Effector CD4-positive, alpha-beta T cell (primary cell): ENCODE measurements around the gene TNFRSF6B.

ENCODE experiments used
- DNase-seq: peaks from one replicate; pipeline ENCODE4 v3.0.0-alpha.2; 2020

Gene TNFRSF6B

GRCh38 chr20:63686492-63687321, 9.7 kb upstream of the TNFRSF6B start:
- DNase-seq, result no peak

GRCh38 chr20:63687419-63688178, 8.9 kb upstream of the TNFRSF6B start:
- no peak for DNase-seq

- no peak for DNase-seq
Measured at GRCh38 chr20:63688228-63689045, 8.0 kb upstream of the TNFRSF6B start.

GRCh38 chr20:63689046-63690002, 7.1 kb upstream of the TNFRSF6B start:
- DNase-seq, result no peak

GRCh38 chr20:63690003-63690897, 6.2 kb upstream of the TNFRSF6B start:
- DNase-seq, result no peak

GRCh38 chr20:63690898-63691710, 5.3 kb upstream of the TNFRSF6B start:
- DNase-seq, result no peak

- no peak for DNase-seq
Measured at GRCh38 chr20:63691711-63692435, 4.6 kb upstream of the TNFRSF6B start.

- DNase-seq, result no peak
Measured at GRCh38 chr20:63692436-63693082, 3.9 kb upstream of the TNFRSF6B start.

GRCh38 chr20:63693083-63693732, 3.2 kb upstream of the TNFRSF6B start:
- DNase-seq, result no peak

- DNase-seq, result no peak
Measured at GRCh38 chr20:63693733-63694583, 2.5 kb upstream of the TNFRSF6B start.

- DNase-seq, result no peak
Measured at GRCh38 chr20:63694584-63695423, 1.6 kb upstream of the TNFRSF6B start.

- no peak for DNase-seq
Measured at GRCh38 chr20:63695424-63696305, 787 bp upstream of the TNFRSF6B start.

GRCh38 chr20:63696306-63696627, 185 bp upstream of the TNFRSF6B start:
- DNase-seq, result no peak

- DNase-seq, result no peak
Measured at GRCh38 chr20:63697357-63697867, 960 bp downstream of the TNFRSF6B start.
